HG03025 (cell line): ENCODE measurements around the gene KCNQ1OT1.

Experiments used
- ATAC-seq: cut with Tn5 transposase; IDR thresholded peaks from one replicate; pipeline ENCODE4 v1.9.1; 2021; ENCODE audit warnings: mild to moderate bottlenecking, moderate library complexity; ENCODE audit not compliant: unreplicated experiment, low FRiP score

Gene KCNQ1OT1

GRCh38 chr11:2586087-2586792 lies 113.6 kb downstream of the KCNQ1OT1 start:
- no peak for ATAC-seq

GRCh38 chr11:2585566-2586086 lies 114.2 kb downstream of the KCNQ1OT1 start:
- ATAC-seq = no peak

- ATAC-seq = no peak
Observed at GRCh38 chr11:2584812-2585565, 114.8 kb downstream of the KCNQ1OT1 start.

GRCh38 chr11:2584434-2584811 lies 115.4 kb downstream of the KCNQ1OT1 start:
- no peak for ATAC-seq

- no peak for ATAC-seq
Observed at GRCh38 chr11:2583605-2583958, 116.2 kb downstream of the KCNQ1OT1 start.

GRCh38 chr11:2582946-2583604 lies 116.7 kb downstream of the KCNQ1OT1 start:
- ATAC-seq = no peak

GRCh38 chr11:2582351-2582945 lies 117.3 kb downstream of the KCNQ1OT1 start:
- no peak for ATAC-seq

GRCh38 chr11:2581931-2582350 lies 117.9 kb downstream of the KCNQ1OT1 start:
- ATAC-seq = no peak

- ATAC-seq = no peak
Observed at GRCh38 chr11:2581151-2581930, 118.5 kb downstream of the KCNQ1OT1 start.

GRCh38 chr11:2580571-2581001 lies 119.2 kb downstream of the KCNQ1OT1 start:
- ATAC-seq = no peak

GRCh38 chr11:2580061-2580421 lies 119.8 kb downstream of the KCNQ1OT1 start:
- no peak for ATAC-seq

- ATAC-seq = no peak
Observed at GRCh38 chr11:2579315-2580060, 120.3 kb downstream of the KCNQ1OT1 start.

GRCh38 chr11:2578929-2579270 lies 120.9 kb downstream of the KCNQ1OT1 start:
- no peak for ATAC-seq

GRCh38 chr11:2577991-2578928 lies 121.5 kb downstream of the KCNQ1OT1 start:
- ATAC-seq = no peak

GRCh38 chr11:2577031-2577990 lies 122.5 kb downstream of the KCNQ1OT1 start:
- no peak for ATAC-seq

GRCh38 chr11:2576549-2576948 lies 123.2 kb downstream of the KCNQ1OT1 start:
- ATAC-seq = no peak

GRCh38 chr11:2576111-2576510 lies 123.7 kb downstream of the KCNQ1OT1 start:
- ATAC-seq = no peak
